ENCODE measurements around the gene ANO6. TPM values are rescaled to one million over a fixed set of nuclear protein-coding genes. Genes with fewer than 3 reads are reported as not detected.
"Not testable (repeated sequence)": the region's sequence is repeated elsewhere in the genome, so short reads cannot be mapped to it uniquely, and the experiment has no call there.

Gene ANO6
- total RNA-seq, 1 experiment from 2014 or later = 20.4 TPM

DNA sequence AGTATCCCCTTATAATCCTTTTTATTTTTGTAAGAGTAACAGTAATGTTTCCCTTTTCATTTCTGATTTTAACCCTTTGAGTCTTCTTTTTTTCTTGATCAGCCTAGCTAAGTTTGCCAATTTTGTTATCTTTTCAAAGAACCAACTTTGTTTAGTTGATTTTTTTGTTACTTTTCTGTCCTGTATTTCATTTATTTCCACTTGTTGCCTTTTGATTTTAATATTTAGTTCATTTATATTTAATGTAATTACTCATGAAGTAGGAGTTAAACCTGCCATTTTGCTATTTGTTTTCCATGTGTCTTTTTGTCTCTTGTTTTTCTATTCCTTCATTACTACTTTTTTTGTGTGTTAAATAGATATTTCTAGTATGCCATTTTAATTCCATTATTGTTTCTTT, 146.4 kb downstream of the ANO6 start:
- peaks cover 14% of the 10 kb centered on the region for H3K9me3 ChIP-seq
- no peak for DNase-seq
- no peaks in the 10 kb centered on the region; the same call in 1 of the 2 replicates for H3K36me3 ChIP-seq
- no peak overlapping the region for H3K4me3 ChIP-seq
- H3K27me3 ChIP-seq = no peaks in the 10 kb centered on the region

- Histone ChIP-seq H3K36me3 (no peaks in the 10 kb centered on the region; the same call in none of the 2 replicates), H3K27me3 (no peaks in the 10 kb centered on the region), H3K4me3 (no peak overlapping the region), H3K9me3 (peaks cover 14% of the 10 kb centered on the region)
- no peak for DNase-seq
These were observed 148.0 kb downstream of the ANO6 start for GRCh38 chr12:45363903-45364302.

- Histone ChIP-seq H3K4me3 (no peak overlapping the region), H3K9me3 (peaks cover 3% of the 10 kb centered on the region), H3K36me3 (peaks cover 10% of the 10 kb centered on the region), H3K27me3 (no peaks in the 10 kb centered on the region)
- DNase-seq = peak; percentile 46
These were observed 153.1 kb downstream of the ANO6 start for GRCh38 chr12:45368841-45369489.

- DNase-seq = no peak
- Histone ChIP-seq H3K9me3 (no peaks in the 10 kb centered on the region), H3K27me3 (no peaks in the 10 kb centered on the region), H3K36me3 (peaks cover 3% of the 10 kb centered on the region), H3K4me3 (no peak overlapping the region)
These were observed 161.9 kb downstream of the ANO6 start for GRCh38 chr12:45377815-45378214.

DNA sequence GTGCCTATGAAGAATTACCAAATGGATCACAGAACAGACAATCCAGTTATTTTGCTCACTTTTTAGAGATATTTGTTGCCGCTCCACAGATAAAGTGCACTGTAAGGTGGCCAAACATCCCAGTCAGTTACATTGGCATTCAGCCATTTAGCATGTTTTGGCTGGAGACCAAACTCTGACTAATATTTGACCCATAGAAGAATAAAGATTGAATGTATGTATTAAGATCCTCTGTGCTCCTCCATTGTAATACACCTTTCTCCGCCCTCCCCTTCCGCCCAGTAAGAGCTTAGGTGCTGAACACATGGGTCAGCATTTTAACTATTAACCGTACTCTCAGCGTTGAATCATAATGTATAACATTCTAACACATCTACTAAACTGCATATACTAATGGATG, 163.4 kb downstream of the ANO6 start:
- Histone ChIP-seq H3K27me3 (no peaks in the 10 kb centered on the region), H3K9me3 (no peaks in the 10 kb centered on the region), H3K4me3 (no peak overlapping the region), H3K36me3 (peaks cover 5% of the 10 kb centered on the region)
- DNase-seq = no peak

DNA sequence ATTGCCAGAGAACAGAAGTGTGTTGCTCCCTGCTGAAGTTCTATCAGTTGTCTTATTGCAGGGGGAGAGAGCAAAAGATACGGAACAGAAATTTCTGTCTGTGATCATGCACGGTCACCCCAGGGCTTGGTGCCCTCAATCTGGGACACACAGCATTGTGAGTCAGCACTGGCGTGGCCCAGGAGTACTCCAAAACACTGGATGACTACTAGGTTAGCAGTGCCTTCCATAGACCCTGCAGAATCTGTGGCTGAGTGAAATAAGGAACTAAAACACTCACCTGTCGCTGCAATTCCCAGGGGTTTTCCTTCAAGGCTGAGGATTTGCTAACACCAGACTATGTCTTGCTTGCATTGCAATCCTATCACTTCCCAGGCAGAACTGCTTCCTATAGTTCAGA, 165.5 kb downstream of the ANO6 start:
- H3K36me3 ChIP-seq = peaks cover 5% of the 10 kb centered on the region
- no peak for DNase-seq
- H3K27me3 ChIP-seq = no peaks in the 10 kb centered on the region
- no peak overlapping the region for H3K4me3 ChIP-seq
- no peaks in the 10 kb centered on the region for H3K9me3 ChIP-seq

GRCh38 chr12:45388545-45388944, 172.7 kb downstream of the ANO6 start:
- Histone ChIP-seq H3K27me3 (no peaks in the 10 kb centered on the region), H3K9me3 (no peaks in the 10 kb centered on the region), H3K4me3 (no peak overlapping the region), H3K36me3 (peaks cover 23% of the 10 kb centered on the region)
- DNase-seq = peak; percentile 3

GRCh38 chr12:45389426-45389825, 173.5 kb downstream of the ANO6 start:
- DNase-seq = no peak
- Histone ChIP-seq H3K27me3 (no peaks in the 10 kb centered on the region), H3K36me3 (peaks cover 23% of the 10 kb centered on the region), H3K4me3 (no peak overlapping the region), H3K9me3 (no peaks in the 10 kb centered on the region)

- not testable (repeated sequence) for H3K27me3 ChIP-seq, H3K36me3 ChIP-seq, H3K9me3 ChIP-seq, H3K4me3 ChIP-seq, DNase-seq
These were observed 181.6 kb downstream of the ANO6 start for GRCh38 chr12:45397499-45397898.

- H3K4me3 ChIP-seq = no peak overlapping the region
- H3K27me3 ChIP-seq = no peaks in the 10 kb centered on the region
- H3K9me3 ChIP-seq = peaks cover 3% of the 10 kb centered on the region
- no peak for DNase-seq
- H3K36me3 ChIP-seq = peaks cover 9% of the 10 kb centered on the region
These were observed 182.7 kb downstream of the ANO6 start for GRCh38 chr12:45398552-45398951.

DNA sequence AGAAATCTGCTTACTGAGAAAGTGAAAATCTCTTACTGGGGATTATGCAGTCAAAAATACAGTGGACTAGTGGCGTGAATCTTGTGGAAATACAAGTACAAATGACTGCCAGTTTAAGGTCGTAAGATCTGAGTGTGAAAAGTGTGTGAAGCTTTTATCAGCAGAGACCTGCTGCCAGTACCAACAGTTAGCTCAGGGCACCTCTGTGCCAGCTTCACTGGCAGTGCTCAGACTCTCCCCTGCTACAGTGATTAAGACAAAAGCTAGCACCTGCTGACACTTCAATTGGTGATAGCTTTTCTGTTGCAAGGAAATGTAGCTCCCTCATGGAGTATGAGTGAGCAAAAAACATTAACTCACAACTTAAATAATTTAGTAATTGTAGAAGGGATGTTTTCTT, 185.1 kb downstream of the ANO6 start:
- Histone ChIP-seq H3K9me3 (peaks cover 3% of the 10 kb centered on the region; the same call in 1 of the 2 replicates), H3K27me3 (no peaks in the 10 kb centered on the region), H3K4me3 (no peak overlapping the region), H3K36me3 (peaks cover 14% of the 10 kb centered on the region)
- no peak for DNase-seq

DNA sequence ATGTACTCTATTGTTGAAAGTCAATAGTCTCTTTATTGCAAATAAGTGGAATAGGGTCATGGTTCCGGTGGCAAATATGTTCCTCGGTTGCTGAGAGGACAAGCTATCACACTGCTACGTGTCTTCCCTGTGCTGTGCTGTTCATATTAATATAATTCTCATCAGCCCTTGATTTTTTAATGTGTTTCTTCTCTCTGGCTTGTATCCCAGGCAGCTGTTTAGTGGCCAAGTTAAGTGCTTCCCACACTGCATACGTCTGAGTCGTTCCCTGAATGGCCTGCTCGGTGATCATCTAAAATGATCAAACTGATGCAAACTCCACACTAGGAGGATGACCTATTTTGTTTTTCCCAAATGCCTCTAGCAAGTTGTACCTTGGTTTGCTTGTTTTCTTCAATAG, 186.4 kb downstream of the ANO6 start:
- Histone ChIP-seq H3K9me3 (no peaks in the 10 kb centered on the region; the same call in 1 of the 2 replicates), H3K36me3 (peaks cover 14% of the 10 kb centered on the region), H3K4me3 (no peak overlapping the region), H3K27me3 (no peaks in the 10 kb centered on the region)
- no peak for DNase-seq

GRCh38 chr12:45406988-45407850, 191.3 kb downstream of the ANO6 start:
- H3K4me3 ChIP-seq = no peak overlapping the region
- H3K9me3 ChIP-seq = no peaks in the 10 kb centered on the region
- H3K36me3 ChIP-seq = peaks cover 23% of the 10 kb centered on the region
- DNase-seq = no peak
- no peaks in the 10 kb centered on the region for H3K27me3 ChIP-seq

DNA sequence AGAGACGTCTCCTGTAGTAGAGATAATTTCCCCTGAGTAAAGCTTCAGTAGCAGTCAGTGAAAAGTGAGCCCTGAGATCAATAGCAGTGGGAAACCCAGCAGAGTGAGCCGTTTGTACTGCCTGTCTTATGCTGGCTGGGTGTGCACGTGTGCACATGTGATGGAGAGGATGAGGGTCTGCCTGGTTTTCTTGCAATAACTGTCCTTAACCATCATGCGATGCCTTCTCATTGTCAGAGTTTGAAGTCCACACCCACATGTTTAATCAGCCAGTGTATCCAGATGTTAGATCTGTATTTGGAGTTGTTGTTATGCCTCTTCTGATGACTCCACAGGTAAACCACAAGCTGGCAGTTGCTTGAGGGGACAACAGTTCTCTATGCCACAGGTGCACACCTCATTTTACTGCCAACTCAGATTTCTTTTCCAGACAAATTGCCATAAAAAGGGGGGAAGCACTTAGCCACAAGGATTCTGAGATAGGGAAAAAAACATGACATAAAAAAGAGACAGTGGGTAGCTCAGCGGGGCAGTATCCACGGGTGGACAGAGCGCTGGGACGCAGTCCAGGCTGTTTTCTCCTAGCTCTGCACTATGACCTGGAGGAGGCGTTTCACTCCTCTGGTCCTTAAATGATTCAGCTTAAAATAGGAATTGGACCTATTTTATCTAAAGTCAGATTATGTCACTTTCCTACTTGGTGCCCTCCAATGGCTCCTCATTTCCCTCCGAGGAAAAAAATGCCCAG, 192.3 kb downstream of the ANO6 start:
- Histone ChIP-seq H3K36me3 (peaks cover 21% of the 10 kb centered on the region), H3K4me3 (no peak overlapping the region), H3K27me3 (no peaks in the 10 kb centered on the region), H3K9me3 (no peaks in the 10 kb centered on the region)
- no peak for DNase-seq

- Histone ChIP-seq H3K4me3 (no peak overlapping the region), H3K27me3 (no peaks in the 10 kb centered on the region), H3K36me3 (peaks cover 17% of the 10 kb centered on the region), H3K9me3 (no peaks in the 10 kb centered on the region)
- DNase-seq = no peak
These were observed 192.8 kb downstream of the ANO6 start for GRCh38 chr12:45408729-45409114.

DNA sequence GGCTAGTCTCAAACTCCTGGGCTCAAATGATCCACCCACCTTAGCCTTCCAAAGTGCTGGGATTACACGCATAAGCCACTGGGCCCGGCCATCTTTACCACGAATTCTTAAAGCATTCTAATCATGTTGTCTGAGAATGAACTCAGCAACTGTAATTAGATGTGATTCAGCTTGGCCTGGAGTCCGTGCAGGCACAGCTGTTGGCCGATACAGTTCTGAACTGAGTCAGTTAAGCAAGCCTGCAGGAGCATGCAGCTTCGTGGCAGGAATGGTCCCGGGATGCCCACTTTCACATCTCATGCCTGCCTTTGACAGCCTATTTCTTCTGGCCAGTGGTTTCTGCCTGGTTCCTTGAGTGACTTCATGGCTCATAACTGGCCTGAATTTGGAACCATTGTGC, 194.1 kb downstream of the ANO6 start:
- no peak overlapping the region for H3K4me3 ChIP-seq
- H3K36me3 ChIP-seq = peaks cover 12% of the 10 kb centered on the region
- H3K9me3 ChIP-seq = no peaks in the 10 kb centered on the region
- DNase-seq = peak; percentile 87
- no peaks in the 10 kb centered on the region for H3K27me3 ChIP-seq

DNA sequence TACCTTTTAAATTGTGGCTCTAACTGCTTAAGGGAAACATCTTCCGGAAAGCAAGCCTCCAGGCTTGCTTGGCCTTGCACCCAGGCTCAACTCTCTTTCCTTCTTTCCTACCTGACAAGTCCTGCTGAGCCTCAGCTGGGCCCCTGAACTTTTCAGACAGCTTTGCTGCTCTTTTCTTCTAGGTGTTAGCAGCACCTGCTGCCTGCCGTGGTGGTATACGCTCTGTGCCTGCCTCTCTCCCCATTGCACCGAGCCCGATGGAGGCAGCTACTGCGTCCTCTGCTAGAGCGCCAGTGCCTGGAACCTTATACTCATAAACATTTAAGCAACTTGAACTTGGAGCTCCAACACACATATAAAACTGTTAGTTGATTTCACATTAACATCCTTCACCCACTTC, 195.7 kb downstream of the ANO6 start:
- peaks cover 19% of the 10 kb centered on the region for H3K36me3 ChIP-seq
- no peaks in the 10 kb centered on the region for H3K27me3 ChIP-seq
- H3K9me3 ChIP-seq = no peaks in the 10 kb centered on the region
- no peak for DNase-seq
- no peak overlapping the region for H3K4me3 ChIP-seq
